ENCODE results near the gene ARHGAP26.
"Not testable (repeated sequence)": the region's sequence is repeated elsewhere in the genome, so short reads cannot be mapped to it uniquely, and the experiment has no call there.

The ARHGAP26 gene

DNA sequence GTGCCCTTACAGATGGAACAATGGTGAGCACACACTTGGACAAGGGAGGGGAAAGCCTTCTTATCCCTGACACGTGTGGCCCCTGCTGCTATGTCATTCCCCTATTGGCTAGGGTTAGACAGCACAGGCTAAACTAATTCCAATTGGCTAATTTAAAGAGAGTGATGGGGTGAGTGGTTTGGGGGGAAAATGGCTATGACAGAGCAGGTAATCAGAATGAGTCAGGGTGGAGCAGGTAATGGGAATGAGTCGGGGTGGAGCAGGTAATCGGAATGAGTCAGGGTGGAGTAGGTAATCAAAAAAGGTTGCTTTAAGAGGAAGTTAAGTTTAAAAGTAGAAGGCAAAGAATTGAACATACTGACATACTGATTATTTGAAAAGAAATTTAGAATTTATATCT, 324.4 kb downstream of the ARHGAP26 start:
- H3K36me3 ChIP-seq (ENCODE audit: insufficient read depth, low read length); H3K9me3 ChIP-seq (ENCODE audit: control insufficient read depth, insufficient read depth, low read length): not testable (repeated sequence)
- peaks cover 20% of the 10 kb centered on the region for H3K4me1 ChIP-seq (ENCODE audit: insufficient read depth, low read length)
- peak overlapping the region; percentile 61; the same call in 1 of the 2 replicates for H3K9ac ChIP-seq (ENCODE audit: low read depth, low read length)

DNA sequence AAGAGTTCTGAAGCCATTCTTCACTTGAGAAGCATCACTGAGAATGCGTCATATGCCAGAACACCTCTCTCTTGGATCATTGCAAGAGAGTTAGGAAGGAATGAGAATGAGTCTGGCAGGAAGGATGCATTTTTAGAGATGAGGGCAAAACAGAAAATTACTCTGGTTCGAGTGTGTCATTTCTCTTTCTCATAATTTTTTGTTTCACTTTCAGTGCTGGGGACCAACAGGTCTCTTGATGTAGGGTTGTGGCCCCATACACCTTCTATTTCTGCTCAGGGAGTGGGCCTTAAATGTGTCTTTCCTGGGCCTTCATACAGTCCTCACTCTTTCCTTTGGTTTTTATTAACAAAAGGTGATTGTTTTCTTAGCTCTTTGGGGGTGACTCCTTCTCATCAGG, 330.9 kb downstream of the ARHGAP26 start:
- Histone ChIP-seq H3K36me3 (ENCODE audit: insufficient read depth, low read length) (no peaks in the 10 kb centered on the region; the same call in 1 of the 2 replicates), H3K9me3 (ENCODE audit: control insufficient read depth, insufficient read depth, low read length) (no peaks in the 10 kb centered on the region), H3K4me1 (ENCODE audit: insufficient read depth, low read length) (0 out of 2 replicates have a peak, but pooled peaks cover 4% of the 10 kb centered on the region), H3K9ac (ENCODE audit: low read depth, low read length) (no peak overlapping the region)

DNA sequence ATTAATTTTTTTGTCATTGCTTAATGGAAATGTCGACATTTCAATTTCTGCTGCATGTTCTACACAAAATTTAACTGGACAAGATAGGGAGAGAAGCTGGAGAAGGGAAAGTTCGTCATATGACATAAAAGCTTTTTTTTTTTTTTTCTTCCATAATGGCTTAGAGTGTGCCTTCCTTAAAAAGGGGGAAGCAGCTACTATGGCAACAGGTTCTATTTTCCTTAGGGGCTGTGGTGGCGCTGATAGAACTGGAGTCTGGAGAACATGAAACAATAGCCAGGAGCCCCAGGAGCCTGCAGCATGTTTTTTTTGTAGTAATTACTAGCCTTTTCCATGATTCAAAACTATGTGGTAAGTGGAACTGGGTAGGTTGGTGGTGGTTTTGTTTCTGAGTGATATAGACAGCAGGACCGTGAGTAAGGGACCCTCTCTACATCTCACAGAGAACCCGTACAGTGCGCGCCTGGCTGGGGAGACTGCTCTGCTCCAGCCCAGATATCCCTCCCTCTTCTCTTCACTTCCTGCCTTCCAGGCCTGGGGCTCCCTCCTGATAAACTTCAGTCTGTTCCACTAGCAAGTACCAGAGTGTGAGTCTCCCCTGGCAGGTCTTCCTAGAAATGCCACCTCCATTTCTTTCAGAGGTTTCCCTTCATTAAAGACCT, 331.7 kb downstream of the ARHGAP26 start:
- Histone ChIP-seq H3K4me1 (ENCODE audit: insufficient read depth, low read length) (0 out of 2 replicates have a peak, but pooled peaks cover 4% of the 10 kb centered on the region), H3K9me3 (ENCODE audit: control insufficient read depth, insufficient read depth, low read length) (no peaks in the 10 kb centered on the region), H3K36me3 (ENCODE audit: insufficient read depth, low read length) (no peaks in the 10 kb centered on the region; the same call in 1 of the 2 replicates), H3K9ac (ENCODE audit: low read depth, low read length) (no peak overlapping the region)

DNA sequence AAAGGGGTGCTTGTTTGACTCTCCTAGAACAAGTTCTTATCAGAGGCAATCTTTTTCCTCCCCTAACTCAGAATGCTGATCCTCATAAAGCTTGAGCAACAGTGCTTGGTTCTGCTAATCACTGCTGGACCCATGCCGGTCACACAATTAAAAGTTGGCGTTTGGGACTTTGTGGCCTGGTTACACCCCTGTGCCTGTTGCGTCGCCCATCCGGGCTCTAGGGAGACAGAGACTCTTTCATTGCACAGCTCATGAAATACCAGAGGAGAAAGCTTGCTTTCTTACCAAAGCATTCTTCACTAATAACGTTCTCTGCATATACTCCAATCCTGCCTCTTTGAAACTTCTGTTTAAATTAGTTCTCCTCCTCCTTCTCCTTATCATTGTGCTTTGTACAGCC, 332.2 kb downstream of the ARHGAP26 start:
- Histone ChIP-seq H3K9ac (ENCODE audit: low read depth, low read length) (no peak overlapping the region), H3K4me1 (ENCODE audit: insufficient read depth, low read length) (0 out of 2 replicates have a peak, but pooled peaks cover 4% of the 10 kb centered on the region), H3K36me3 (ENCODE audit: insufficient read depth, low read length) (no peaks in the 10 kb centered on the region; the same call in 1 of the 2 replicates), H3K9me3 (ENCODE audit: control insufficient read depth, insufficient read depth, low read length) (no peaks in the 10 kb centered on the region)

DNA sequence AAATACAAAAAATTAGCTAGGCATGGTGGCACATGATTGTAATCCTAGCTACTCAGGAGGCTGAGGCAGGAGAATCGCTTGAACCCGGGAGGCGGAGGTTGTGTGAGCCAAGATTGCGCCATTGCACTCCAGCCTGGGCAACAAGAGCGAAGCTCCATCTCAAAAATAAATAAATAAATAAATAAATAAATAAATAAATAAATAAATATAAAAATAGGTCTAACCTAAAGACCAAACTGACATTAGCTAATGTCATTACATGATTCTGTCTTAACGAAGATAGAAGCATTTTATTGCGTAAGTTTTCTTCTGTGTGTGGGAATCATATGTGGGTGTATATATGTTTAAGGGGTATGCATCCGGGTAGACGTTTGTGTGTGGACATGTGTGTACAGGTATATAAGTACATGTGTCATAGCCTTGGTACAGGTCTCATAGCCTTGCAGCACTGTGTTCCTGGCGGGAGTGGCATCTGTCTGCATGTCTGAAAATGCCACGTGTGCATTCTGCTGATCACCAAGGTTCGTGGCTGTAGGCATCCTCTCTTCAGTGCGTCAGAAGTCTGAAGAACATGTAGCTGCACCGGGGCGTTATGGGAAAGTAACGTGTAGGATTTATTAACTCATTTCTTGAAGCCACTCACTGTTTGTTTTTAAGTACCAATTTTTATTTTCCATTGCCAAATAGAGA, 335.2 kb downstream of the ARHGAP26 start:
- Histone ChIP-seq H3K9ac (ENCODE audit: low read depth, low read length) (no peak overlapping the region), H3K9me3 (ENCODE audit: control insufficient read depth, insufficient read depth, low read length) (no peaks in the 10 kb centered on the region), H3K36me3 (ENCODE audit: insufficient read depth, low read length) (no peaks in the 10 kb centered on the region; the same call in 1 of the 2 replicates), H3K4me1 (ENCODE audit: insufficient read depth, low read length) (peaks cover 14% of the 10 kb centered on the region; the same call in 1 of the 2 replicates)

DNA sequence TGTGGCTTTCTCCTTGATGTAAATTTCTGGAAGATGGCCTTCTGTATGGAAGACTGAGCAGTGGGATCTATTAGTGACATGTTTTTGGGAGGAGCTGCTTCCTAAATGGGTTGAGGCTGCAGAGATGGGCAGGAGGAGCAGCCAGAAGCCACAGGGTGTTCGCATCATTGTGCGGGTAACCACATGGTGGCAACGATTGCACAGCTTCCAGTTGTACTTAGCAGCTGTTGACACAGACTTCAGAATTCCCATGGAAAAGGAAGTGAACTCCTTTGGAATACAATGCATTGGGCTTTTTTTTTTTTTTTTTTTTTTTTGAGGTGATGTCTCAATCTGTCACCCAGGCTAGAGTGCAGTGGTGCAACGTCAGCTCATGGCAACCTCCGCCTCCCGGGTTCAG, 336.0 kb downstream of the ARHGAP26 start:
- Histone ChIP-seq H3K4me1 (ENCODE audit: insufficient read depth, low read length) (peaks cover 21% of the 10 kb centered on the region; the same call in 1 of the 2 replicates), H3K9me3 (ENCODE audit: control insufficient read depth, insufficient read depth, low read length) (no peaks in the 10 kb centered on the region), H3K9ac (ENCODE audit: low read depth, low read length) (no peak overlapping the region), H3K36me3 (ENCODE audit: insufficient read depth, low read length) (no peaks in the 10 kb centered on the region; the same call in 1 of the 2 replicates)

DNA sequence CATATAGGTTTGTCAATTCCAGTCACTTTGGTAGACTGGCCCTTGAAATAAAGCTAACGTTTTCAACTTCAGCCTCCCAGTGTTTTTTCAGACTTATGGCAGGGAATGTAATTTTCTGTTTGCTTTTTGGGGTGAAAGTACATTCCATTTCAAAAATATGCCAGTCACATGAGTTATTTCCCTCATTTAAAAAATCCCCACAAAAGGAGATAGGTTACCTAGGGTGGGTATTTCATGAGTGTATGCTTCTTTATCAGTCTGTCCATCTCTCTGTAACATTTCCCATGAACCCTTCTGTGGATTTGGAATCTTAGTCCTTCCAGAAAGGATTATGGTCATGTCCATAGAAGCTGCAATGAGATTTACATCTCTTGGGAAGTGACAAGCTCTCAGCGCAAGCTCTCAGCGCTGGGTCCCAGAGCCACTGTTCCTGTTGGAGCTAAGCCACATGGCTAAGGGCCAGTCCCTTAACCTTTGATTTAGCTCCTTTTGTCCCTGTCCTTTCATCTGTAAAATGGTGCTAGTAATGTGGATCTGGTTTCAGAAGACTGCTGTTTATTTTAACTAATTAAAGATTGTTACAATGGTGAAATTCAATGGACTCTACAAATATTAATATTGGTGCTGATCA, 338.4 kb downstream of the ARHGAP26 start:
- Histone ChIP-seq H3K9me3 (ENCODE audit: control insufficient read depth, insufficient read depth, low read length) (no peaks in the 10 kb centered on the region), H3K36me3 (ENCODE audit: insufficient read depth, low read length) (no peaks in the 10 kb centered on the region), H3K9ac (ENCODE audit: low read depth, low read length) (no peak overlapping the region), H3K4me1 (ENCODE audit: insufficient read depth, low read length) (peaks cover 21% of the 10 kb centered on the region; the same call in 1 of the 2 replicates)

DNA sequence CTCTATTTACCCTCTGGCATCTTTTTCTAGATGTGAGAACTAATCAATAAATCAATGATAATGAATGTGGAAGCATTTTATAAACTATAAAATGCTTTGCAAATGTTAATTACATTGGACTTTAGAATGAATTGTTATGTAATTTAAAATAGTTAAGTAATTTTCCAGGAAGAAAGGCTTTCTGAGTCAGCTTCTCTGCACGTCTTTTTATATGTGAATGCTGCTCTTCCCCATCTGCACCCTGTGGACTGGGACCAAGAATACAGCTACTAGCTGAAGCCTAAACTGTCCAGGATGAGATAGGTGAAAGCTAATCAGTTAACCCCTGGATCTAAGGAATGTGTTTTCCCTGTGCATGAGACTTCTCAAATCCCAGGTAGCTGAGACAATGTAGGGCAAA, 340.4 kb downstream of the ARHGAP26 start:
- Histone ChIP-seq H3K9ac (ENCODE audit: low read depth, low read length) (no peak overlapping the region), H3K9me3 (ENCODE audit: control insufficient read depth, insufficient read depth, low read length) (no peaks in the 10 kb centered on the region), H3K36me3 (ENCODE audit: insufficient read depth, low read length) (no peaks in the 10 kb centered on the region), H3K4me1 (ENCODE audit: insufficient read depth, low read length) (peaks cover 21% of the 10 kb centered on the region; the same call in 1 of the 2 replicates)

DNA sequence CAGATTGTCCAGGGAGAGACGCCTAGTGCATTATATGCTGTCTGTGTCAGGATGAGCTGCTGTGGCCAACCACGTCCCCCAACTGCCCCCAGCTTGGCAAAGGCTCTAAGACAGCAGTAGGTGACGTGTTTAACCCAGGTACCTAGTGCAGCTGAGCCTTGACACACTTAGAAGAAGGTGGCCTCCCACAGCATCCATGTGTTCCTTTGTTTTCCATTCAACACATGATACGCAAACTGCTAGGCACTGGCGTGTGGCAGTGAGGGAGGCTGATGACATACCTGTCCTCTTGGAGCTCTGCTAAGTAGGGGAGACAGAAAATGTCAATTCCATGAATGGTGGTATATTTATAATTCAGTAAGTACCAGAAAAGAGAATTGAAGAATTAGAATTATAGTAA, 341.6 kb downstream of the ARHGAP26 start:
- Histone ChIP-seq H3K4me1 (ENCODE audit: insufficient read depth, low read length) (peaks cover 21% of the 10 kb centered on the region; the same call in 1 of the 2 replicates), H3K36me3 (ENCODE audit: insufficient read depth, low read length) (no peaks in the 10 kb centered on the region), H3K9me3 (ENCODE audit: control insufficient read depth, insufficient read depth, low read length) (no peaks in the 10 kb centered on the region), H3K9ac (ENCODE audit: low read depth, low read length) (no peak overlapping the region)

DNA sequence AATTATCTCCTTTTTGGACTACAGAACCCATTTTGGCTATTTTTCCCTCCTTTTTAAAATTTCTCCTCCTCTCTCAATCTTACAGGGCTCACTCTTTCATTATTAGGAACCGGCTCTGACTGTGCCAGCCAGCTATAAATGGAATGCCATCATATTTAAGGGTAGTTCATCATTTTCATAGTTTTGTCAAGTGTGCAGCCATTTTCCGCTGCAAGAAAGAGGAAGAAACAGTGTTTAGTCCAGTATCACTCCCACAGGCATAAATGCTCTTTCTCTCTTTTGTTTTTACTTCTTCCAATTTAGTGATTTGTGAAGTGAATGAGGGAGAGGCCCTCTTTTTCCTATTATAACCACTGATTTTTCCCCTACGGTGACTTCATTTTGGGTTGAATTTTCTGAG, 343.3 kb downstream of the ARHGAP26 start:
- peaks cover 21% of the 10 kb centered on the region; the same call in 1 of the 2 replicates for H3K4me1 ChIP-seq (ENCODE audit: insufficient read depth, low read length)
- H3K9me3 ChIP-seq (ENCODE audit: control insufficient read depth, insufficient read depth, low read length), result no peaks in the 10 kb centered on the region
- H3K36me3 ChIP-seq (ENCODE audit: insufficient read depth, low read length), result no peaks in the 10 kb centered on the region
- no peak overlapping the region for H3K9ac ChIP-seq (ENCODE audit: low read depth, low read length)

DNA sequence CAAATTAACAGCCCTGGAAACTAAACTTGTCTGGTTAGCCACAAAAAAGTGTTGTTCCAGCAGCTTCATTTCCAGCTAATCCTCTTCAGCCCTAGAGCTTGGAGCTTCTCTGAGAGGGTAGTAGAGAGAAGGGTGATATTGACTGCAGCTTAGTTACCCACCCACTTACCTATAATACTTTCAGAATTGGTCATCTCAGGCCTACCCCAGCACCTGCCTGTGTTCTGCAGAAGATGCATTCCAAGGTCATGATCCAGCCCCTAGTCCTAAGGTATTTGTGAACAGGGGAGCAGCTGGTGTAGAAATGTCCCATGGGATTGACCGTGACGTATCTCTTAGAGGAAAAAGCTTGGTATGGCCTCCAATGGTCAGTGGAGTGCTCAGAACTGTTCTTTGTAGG, 344.3 kb downstream of the ARHGAP26 start:
- H3K4me1 ChIP-seq (ENCODE audit: insufficient read depth, low read length), result peaks cover 24% of the 10 kb centered on the region
- H3K36me3 ChIP-seq (ENCODE audit: insufficient read depth, low read length), result no peaks in the 10 kb centered on the region
- H3K9me3 ChIP-seq (ENCODE audit: control insufficient read depth, insufficient read depth, low read length), result no peaks in the 10 kb centered on the region
- no peak overlapping the region for H3K9ac ChIP-seq (ENCODE audit: low read depth, low read length)

DNA sequence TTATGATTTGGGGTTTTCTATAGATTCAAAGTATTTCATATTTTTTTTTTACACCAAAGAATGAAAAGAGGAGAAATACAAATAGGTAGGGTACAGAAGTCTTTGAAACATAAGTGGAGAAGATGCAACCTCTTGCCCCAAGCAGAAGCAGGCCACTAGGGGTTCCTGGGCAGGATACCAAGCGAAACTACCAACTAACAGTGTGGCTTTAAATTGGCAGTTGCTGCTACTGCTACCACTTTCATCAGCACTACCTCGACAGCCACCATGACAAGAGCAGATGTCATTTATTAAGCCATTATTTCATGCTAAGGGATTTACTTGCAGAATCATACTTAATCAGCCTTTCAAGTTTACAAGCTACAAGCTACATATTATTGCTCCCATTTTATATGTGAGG, 345.2 kb downstream of the ARHGAP26 start:
- Histone ChIP-seq H3K36me3 (ENCODE audit: insufficient read depth, low read length) (no peaks in the 10 kb centered on the region), H3K4me1 (ENCODE audit: insufficient read depth, low read length) (peaks cover 26% of the 10 kb centered on the region)

DNA sequence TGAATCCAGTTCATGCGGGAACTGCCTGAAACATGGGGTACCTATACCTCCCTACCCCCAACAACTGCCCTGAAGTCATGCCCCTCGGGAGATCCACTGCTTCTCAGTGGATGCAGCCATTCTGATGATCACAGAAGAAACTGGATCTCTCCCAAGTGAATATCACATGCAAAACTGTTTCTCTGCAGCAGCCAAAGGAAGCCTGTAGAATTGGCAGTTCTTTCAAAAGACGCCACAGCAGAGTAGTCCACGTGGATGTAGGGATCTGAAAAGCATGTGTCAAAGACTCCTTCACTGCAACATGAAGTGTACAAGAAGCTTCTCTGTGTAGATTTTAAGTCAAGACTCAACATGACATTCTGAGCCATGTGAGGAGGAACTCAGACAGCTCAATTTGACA, 346.6 kb downstream of the ARHGAP26 start:
- Histone ChIP-seq H3K4me1 (ENCODE audit: insufficient read depth, low read length) (peaks cover 25% of the 10 kb centered on the region), H3K36me3 (ENCODE audit: insufficient read depth, low read length) (no peaks in the 10 kb centered on the region), H3K9me3 (ENCODE audit: control insufficient read depth, insufficient read depth, low read length) (no peaks in the 10 kb centered on the region; the same call in 1 of the 2 replicates), H3K9ac (ENCODE audit: low read depth, low read length) (no peak overlapping the region)

More for the DNA sequence above, 345.2 kb downstream of the ARHGAP26 start:
- Histone ChIP-seq H3K9ac (ENCODE audit: low read depth, low read length) (no peak overlapping the region), H3K9me3 (ENCODE audit: control insufficient read depth, insufficient read depth, low read length) (no peaks in the 10 kb centered on the region)

DNA sequence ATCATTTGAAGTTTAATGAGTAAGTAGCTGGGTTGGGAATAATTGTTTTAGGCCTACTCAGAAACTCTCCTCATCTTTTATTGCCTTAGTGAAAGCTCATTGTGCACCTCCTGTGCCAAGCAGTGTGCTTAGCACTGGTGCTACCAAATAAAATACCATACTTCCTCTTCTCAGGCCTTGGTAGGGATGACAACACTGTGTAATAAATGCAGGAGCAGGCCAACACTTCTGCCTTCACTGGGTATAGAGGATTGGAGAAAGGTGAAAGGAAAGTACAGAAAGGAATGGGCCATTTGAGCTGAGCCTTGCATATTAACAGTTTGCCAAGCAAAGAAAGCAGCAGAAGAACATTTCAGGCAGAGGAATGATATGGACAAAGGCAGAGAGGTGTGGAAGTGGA, 347.6 kb downstream of the ARHGAP26 start:
- H3K9me3 ChIP-seq (ENCODE audit: control insufficient read depth, insufficient read depth, low read length), result no peaks in the 10 kb centered on the region; the same call in 1 of the 2 replicates
- no peak overlapping the region for H3K9ac ChIP-seq (ENCODE audit: low read depth, low read length)
- no peaks in the 10 kb centered on the region for H3K36me3 ChIP-seq (ENCODE audit: insufficient read depth, low read length)
- H3K4me1 ChIP-seq (ENCODE audit: insufficient read depth, low read length), result peaks cover 25% of the 10 kb centered on the region
